Adipose tissue (tissue), 3 donors: ENCODE data around the gene PLPP1. TPM values are rescaled to one million over a fixed set of nuclear protein-coding genes. Genes with fewer than 3 reads are reported as not detected.
"Not testable (repeated sequence)": the region's sequence is repeated elsewhere in the genome, so short reads cannot be mapped to it uniquely, and the experiment has no call there.

Experiments used
- H3K27ac ChIP-seq: one replicate; pipeline ENCODE4 v1.5.1; 2013; ENCODE audit warnings: low read depth, low read length
- WGBS, 3 donors: extraction: QIAGEN DNeasy Blood & Tissue Kit; methylation state at CpG; one replicate each; pipeline ENCODE4 v1.1.7; 2013; 5-methylcytosine and 5-hydroxymethylcytosine counted together
- polyA plus RNA-seq, 3 donors: library from polyadenylated mRNA; stranded (reverse); fragments of 200-250 nt; gene quantifications; one replicate each; pipeline ENCODE4 v1.2.3, GENCODE V29; 2013
- donor health status: healthy with polysubstance abuse.
- donor health status: Bipolar disorder and iron deficiency.
- donor health status: healthy.

The PLPP1 gene
- polyA plus RNA-seq, 3 donors = 34.3 to 276 (median 150) TPM

DNA sequence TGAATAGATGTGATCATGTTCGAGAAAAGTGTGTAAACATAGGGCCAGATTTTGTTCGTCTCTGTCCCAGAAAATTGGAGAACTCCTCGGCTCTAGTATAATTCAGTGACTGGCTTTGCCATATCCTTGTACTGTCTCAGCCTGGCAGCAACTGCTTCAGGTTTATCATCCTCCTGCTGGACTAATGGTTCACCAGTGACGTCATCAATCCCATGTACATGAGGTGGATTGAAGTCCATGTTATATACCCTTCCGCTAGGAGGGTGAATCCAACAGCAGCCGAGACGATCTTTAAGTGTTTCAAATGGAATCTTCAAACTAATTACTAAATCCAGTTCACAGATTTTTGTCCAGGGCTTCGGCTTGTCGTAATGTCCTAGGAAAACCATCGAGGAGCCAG is 17.1 kb upstream of the PLPP1 start:
- WGBS, 3 donors = 92 to 96% (median 93%) methylated on average over 10 of the region's 10 CpGs
- no peak overlapping the region for H3K27ac ChIP-seq

- WGBS, 3 donors = 83 to 86% (median 83%) methylated on average over 7 of the region's 7 CpGs
- H3K27ac ChIP-seq = no peak overlapping the region
Measured at GRCh38 chr5:55551358-55551757, 16.6 kb upstream of the PLPP1 start.

DNA sequence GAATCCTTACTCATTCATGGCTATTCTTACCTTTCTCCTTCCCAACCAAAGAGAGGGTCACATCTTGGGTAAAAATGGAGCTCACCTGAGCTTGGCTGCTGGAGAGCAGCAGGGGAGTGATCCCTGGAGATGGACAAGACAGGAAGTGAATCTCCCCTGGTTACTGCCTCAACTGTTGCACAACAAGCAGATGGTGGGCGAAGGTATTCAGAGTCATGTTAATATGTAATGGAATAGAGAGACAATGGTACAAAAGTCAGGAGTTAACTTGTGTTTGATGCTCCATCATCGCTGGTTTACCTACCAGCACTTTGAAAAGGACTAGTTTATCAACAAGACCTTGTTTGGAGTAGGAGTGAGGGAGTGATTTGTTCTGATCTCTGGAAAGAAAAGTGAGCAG is 13.0 kb upstream of the PLPP1 start:
- WGBS, 3 donors = 91 to 95% (median 92%) methylated on average over 2 of the region's 2 CpGs
- H3K27ac ChIP-seq = no peak overlapping the region

- H3K27ac ChIP-seq = no peak overlapping the region
- 42 to 96% (median 72%) methylated on average over 2 of the region's 2 CpGs for WGBS, 3 donors
Measured at GRCh38 chr5:55546947-55547346, 12.2 kb upstream of the PLPP1 start.

GRCh38 chr5:55544341-55544740 is 9.6 kb upstream of the PLPP1 start:
- WGBS, 3 donors = 71 to 78% (median 75%) methylated on average over 2 of the region's 2 CpGs

DNA sequence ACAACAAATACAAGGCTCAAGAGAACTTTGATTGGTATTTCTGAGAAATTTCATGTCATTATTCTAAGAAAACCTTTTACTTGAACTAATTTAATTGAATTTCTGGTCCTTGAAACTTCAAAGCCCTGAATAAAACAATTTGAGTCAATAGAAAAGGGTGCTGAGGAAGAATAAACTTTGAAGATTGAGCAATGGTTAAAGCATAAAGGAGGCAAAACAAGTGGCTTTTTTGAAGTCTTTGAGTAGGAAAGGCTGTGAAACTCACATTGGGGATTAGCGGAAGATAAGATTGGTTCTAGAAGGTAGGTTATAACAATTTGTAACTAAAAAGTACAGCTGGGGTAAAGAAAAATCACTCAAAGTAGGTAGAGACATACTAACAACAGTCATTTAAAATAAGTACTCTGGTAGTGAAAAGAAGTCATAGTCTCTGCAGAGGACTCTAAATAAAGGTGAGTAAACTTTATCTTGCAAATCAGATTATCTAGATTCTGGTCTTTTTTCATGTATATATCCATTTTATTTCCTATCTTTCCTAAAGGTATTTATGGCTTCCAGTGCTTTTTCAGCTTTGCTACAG is 6.4 kb upstream of the PLPP1 start:
- no peak overlapping the region for H3K27ac ChIP-seq
- WGBS, 3 donors = 95 to 98% (median 97%) methylated on average over 1 of the region's 1 CpG

More at GRCh38 chr5:55544341-55544740, 9.6 kb upstream of the PLPP1 start:
- no peak overlapping the region for H3K27ac ChIP-seq

- 21 to 48% (median 22%) methylated on average over 2 of the region's 2 CpGs for WGBS, 3 donors
- no peak overlapping the region for H3K27ac ChIP-seq
Measured at GRCh38 chr5:55540525-55540924, 5.8 kb upstream of the PLPP1 start.

GRCh38 chr5:55540024-55540423 is 5.3 kb upstream of the PLPP1 start:
- no peak overlapping the region for H3K27ac ChIP-seq
- WGBS, 3 donors = 86 to 90% (median 89%) methylated on average over 1 of the region's 1 CpG

DNA sequence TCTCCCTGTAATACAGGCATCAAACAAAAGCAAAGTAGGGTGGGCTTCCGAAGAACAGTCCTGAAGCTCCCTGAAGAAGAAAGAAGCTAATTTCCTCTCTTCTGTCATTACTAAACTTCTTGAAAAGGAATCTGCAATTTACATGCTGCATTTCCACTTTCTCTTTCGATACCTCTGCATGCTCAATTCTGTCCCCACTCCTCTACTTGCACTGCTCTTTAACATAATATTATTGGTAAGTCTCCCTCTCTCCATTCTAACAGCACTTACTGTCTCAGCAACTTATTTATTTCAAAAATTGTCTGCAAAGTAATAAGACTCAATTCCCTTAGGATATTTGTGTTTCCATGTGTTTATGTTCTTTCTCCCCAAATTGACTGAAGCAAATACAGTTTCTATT is 3.9 kb upstream of the PLPP1 start:
- no peak overlapping the region for H3K27ac ChIP-seq
- 16 to 44% (median 23%) methylated on average over 2 of the region's 2 CpGs for WGBS, 3 donors

GRCh38 chr5:55537315-55537714 is 2.6 kb upstream of the PLPP1 start:
- 94 to 96% (median 94%) methylated on average over 8 of the region's 8 CpGs for WGBS, 3 donors
- not testable (repeated sequence) for H3K27ac ChIP-seq

- 11 to 16% (median 14%) methylated on average over 19 of the region's 19 CpGs for WGBS, 3 donors
- H3K27ac ChIP-seq = no peak overlapping the region
Measured at GRCh38 chr5:55535199-55535905, 588 bp upstream of the PLPP1 start.

GRCh38 chr5:55533521-55534435 is 986 bp downstream of the PLPP1 start:
- WGBS, 3 donors = 3 to 6% (median 5%) methylated on average over 19 to 25 of the region's 25 CpGs
- no peak overlapping the region for H3K27ac ChIP-seq

- no peak overlapping the region for H3K27ac ChIP-seq
- 90 to 93% (median 91%) methylated on average over 27 of the region's 27 CpGs for WGBS, 3 donors
Measured at GRCh38 chr5:55530669-55531068, 4.1 kb downstream of the PLPP1 start.

DNA sequence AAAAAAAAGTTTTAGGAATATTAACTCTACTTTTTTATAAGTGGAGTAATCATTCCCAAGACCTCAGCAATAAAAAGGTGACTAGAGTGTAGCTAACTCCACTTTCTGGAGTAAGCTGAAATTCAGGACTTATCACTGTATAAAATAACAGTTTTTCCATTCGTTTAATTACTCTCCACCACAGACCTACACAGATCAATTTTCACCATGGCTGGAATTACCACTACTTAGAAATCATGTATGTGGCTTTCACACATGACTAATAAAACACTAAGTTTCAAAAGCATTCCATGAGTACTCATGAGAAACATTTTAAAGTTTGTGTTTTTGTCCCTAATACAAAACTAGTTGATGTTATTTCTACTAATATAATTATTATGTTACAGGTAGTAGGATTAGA is 9.9 kb downstream of the PLPP1 start:
- WGBS, 3 donors = 58 to 73% (median 71%) methylated on average over 1 of the region's 1 CpG
- no peak overlapping the region for H3K27ac ChIP-seq

- H3K27ac ChIP-seq = no peak overlapping the region
- WGBS, 3 donors = 67 to 93% (median 83%) methylated on average over 2 of the region's 2 CpGs
Measured at GRCh38 chr5:55523293-55523692, 11.5 kb downstream of the PLPP1 start.

DNA sequence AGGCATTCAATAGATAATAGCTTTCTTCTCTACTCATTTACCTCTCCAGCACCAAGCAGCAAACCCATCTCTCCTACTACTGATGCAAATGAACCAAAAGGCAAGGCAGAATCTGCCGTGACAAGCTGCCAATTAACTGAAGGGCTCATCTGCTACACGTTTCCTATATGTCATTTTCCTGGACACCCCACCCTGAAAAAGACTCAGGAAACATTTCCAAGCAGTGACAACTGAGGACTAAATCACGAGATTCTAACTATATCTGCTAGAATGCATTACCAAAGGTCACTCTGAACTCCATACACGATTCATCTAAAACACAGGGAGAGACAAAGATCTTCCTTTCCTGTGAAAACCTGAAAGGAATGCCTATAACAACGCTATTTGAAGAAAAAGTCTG is 12.9 kb downstream of the PLPP1 start:
- 35 to 53% (median 44%) methylated on average over 5 of the region's 5 CpGs for WGBS, 3 donors
- H3K27ac ChIP-seq = no peak overlapping the region

DNA sequence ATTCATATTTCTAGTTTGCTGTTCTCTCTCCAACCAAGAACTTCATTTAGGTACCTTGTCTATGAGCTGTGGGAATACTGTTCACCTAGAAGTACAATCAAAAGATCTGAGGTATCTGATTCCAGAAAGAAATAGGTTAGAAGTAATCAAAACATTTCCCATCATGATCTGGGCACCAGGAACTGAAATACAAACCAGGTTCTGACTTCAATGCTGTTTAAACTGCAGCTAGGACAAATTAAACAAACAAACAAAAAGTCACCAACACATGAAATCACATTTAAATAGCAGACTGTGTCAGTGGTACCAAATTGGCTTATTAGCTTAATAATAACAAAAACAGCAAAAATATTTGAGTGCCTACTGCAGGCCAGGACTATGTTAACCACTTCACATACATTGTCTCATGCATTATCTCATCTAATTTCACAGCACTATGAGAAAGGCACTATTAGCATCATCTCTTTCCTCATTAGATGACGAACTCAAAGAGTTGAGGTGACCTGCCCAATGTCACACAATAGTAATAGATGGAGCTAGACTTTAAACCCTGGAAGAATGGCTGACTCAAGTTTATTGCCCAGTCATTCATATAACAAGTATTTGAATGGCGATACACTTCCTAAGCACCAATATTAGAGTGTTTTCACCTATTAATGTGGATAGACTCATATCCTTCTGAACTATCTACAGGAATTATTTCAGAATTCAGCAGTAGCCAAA is 14.5 kb downstream of the PLPP1 start:
- WGBS, 3 donors = 92 to 98% (median 95%) methylated on average over 2 of the region's 2 CpGs
- H3K27ac ChIP-seq = no peak overlapping the region

DNA sequence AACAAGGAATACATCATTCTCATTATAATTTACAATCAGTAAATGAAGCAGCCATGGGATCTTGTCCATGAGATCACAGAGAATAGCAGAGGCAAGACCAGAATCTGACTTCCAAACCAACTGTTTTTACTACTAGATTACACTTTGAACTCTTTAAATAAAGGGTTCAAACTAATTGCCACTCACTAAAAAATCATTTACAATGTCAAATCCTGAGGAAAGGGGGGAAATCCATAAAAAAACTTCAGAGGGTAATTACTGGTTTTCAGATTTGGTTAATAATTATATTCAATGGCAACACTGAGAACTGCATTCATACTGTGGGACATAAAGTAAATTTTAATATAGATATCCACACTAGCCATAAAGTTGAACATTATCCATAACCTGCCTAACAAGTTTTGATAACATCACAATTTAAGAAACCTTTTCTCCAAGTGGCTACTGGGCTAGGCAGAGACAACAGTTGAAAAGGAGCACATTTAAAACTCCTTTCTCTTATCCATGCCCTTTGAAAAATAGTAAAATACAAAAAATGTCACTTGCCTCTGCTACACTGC is 15.9 kb downstream of the PLPP1 start:
- H3K27ac ChIP-seq = no peak overlapping the region
